ENCODE data around the gene KCTD10.
"Not testable (repeated sequence)": the region's sequence is repeated elsewhere in the genome, so short reads cannot be mapped to it uniquely, and the experiment has no call there.

The KCTD10 gene

GRCh38 chr12:109404841-109405240 is 72.3 kb downstream of the KCTD10 start:
- not testable (repeated sequence) for DNase-seq
